ENCODE measurements around the gene RALBP1.
"Not testable (repeated sequence)": the region's sequence is repeated elsewhere in the genome, so short reads cannot be mapped to it uniquely, and the experiment has no call there.

Gene RALBP1

DNA sequence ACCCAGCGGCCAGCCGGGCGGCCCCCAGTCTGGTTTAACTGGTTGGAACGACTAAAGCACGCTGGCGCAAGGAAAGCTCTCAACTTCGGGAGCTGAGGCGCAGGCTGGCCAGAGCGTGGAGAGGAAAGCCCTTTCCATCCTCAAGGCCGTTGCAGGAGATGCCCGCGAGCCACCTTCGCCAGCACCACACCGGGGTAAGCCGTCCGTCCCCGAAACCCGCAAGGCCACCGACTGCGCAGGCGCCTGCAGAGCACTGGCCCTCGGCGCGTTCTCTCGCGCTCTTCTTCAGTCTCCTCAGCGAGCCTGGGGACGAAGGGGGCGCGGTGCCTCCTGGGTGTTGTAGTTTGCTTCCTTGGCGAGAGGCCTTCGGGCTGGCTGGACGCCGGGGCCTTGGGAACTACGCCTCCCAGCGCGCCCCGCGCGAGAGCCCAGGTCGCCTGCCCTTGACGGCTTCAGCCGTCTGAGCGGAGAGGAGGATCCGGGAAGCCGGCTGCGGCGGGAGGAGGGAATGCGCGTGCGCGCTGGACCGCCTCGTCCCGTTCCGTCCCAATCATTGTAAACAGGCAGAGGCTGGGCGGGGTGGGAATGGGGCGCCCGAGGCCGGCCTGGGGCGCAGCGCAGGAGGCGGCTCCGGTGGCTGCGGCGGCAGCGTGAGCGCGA is at the start of gene RALBP1:
TSS of gene RALBP1 (plus strand) at position 531 of the 660 bp plus-strand sequence. CDS start 37,533 bp downstream, outside the sequence.
- DNase-seq (ENCODE audit: low read depth): peak; percentile 99

DNA sequence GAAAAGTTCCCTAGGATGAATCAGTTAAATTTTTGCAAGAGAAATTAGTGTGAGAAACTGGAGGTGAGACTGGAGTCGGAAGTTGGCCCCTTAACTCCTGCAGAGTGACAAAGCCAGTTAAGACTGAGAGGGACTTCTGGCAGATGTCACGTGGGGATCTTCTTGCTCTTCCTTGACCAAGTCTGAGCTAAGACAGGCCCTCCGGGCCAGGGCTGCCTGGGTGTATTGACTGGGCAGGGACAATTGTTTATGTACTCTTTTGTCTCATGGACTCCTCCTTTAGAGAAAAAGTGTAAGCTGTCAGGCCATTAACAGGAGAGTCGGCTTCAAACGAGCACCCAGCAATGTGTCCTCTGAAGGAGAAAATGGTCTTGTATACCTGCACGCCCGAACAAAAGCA is 48.6 kb upstream of the RALBP1 start:
- no peak for DNase-seq (ENCODE audit: low read depth)

DNA sequence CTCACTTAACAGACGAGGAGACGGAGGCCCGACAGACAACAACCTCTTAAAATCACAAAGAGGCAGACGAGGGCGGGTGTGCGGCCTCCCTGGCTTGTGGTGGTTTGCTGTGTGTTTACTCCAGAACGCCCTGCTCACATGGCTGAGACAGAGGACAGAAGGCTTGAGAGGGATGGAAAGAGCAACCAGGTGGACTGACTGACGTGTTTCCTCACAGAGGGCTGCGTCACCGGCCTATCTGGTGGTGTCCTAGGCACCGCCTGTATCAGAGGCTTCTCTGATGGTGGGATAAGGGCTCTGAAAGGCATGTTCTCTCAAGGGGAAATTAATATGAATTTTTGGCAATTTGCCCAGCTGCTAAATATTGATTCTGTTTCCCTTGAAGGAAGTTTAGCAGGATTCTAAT is 47.0 kb upstream of the RALBP1 start:
- no peak for DNase-seq (ENCODE audit: low read depth)

DNA sequence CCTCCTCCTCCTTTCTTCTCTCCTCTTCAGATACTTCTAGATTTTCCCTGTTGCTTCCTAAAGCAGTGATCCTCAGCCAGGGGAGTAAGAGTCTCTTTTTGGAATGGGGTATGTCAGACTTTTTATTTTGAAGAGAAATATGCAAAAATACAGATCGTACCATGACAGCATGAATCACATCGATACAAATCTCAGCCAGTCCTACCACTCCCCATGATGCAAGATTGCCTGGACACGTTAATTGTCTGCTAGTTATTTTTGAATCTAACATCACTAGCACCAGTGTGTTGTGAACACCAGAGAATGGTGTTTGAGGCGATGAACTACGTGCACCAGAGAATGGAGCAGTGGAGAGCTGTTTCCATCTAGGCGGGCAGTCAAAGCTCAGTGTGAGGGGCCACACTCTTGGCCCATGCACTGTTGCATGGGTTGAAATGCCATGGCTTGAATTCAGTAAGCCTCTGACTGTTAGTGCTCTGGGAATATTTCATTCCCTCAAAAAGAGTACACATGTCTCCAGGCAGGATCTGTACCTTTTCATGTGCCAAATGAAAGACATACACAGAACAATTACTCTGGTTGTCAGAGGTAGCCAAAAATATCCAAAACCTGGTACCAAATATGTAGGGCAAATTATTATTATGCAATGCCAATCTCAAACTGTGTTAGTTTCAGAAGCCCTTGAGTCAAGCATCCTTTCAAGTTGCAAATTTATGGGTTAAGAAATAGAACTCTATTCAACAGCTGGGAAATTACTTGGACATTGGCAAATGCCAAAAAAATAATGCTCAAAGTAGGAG is 46.3 kb upstream of the RALBP1 start:
- no peak for DNase-seq (ENCODE audit: low read depth)

DNA sequence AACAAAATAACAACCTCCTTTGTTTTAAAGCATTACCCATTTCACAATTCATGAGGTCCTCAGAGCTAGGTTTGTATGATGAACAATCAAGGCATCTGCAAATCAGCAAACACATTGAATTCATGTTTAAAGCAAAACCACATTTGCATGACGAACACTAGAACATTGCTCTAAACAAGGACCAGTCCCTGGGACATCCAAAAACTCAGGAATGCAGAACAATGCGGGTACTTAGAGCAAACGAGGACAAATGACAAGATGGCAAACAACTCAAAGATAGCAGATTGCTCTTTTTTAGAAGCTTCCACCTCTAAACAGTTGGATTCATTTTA is 45.7 kb upstream of the RALBP1 start:
- DNase-seq (ENCODE audit: low read depth): no peak

DNA sequence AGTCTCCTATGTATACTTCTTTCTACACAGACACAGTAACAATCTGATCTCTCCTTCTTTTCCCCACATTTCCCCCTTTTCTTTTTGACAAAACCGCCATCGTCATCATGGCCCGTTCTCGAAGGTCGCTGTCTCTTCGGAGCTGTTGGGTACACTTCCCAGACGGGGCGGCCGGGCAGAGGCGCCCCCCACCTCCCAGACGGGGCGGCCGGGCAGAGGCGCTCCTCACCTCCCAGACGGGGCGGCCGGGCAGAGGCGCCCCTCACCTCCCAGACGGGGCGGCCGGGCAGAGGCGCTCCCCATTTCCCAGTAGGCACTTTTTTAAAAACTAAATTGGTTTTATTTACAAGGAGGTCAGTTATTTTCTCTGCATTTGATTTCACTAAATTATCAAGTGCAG is 45.0 kb upstream of the RALBP1 start:
- DNase-seq (ENCODE audit: low read depth): not testable (repeated sequence)

DNA sequence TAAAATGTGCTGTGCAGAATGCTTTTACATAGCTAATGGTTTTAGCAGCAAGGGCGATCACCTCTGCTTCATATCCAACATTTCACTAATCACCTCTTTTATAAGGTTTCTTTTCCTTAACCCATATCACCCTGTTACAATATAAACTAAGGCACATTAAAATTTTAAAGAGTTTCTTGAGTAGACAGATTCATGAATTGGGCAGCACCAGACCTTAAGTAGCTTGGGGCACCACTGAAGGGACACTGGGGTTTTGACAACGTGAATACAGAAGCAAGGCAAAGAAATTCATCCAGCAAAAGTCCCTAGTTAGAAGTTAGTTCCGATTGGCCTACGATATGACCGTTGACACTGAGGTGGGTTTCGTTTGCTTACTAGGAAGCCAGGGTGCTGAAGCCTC is 44.0 kb upstream of the RALBP1 start:
- DNase-seq (ENCODE audit: low read depth): no peak

DNA sequence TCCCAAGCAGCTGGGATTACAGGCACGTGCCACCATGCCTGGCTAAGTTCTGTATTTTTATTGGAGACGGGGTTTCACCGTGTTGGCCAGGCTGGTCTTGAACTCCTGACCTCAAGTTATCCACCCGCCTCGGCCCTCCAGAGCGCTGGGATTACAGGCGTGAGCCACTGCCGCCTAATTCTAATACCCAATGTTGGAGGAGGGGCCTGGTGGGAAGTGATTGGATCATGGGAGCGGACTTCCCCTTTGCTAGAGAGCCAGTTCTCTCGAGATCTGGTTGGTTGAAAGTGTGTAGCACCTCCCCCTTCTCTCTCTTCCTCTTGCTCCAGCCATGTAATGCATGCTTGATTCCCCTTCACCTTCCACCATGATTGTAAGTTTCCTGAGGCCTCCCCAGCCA is 42.2 kb upstream of the RALBP1 start:
- not testable (repeated sequence) for DNase-seq (ENCODE audit: low read depth)

DNA sequence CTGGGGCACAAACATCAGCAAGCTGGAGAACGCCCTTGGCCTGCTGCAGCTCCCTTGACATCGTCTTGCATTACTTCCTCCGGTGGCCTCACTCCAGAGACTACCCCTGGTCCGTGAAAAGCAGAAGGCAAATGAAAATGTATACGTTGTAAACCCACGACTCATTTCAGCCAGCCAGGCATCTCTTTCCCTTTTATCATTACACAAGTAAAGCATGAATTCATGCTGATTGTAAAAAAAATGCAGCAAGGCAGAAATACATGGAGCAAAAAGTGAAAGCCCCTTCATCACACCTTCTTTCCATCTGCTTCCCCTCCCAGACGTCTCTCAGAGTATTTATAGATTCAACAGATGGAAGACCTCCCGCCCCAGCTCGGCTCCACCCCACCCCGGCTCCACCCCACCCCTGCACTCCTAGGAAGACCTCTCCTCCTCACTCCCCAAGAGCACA is 41.6 kb upstream of the RALBP1 start:
- no peak for DNase-seq (ENCODE audit: low read depth)

DNA sequence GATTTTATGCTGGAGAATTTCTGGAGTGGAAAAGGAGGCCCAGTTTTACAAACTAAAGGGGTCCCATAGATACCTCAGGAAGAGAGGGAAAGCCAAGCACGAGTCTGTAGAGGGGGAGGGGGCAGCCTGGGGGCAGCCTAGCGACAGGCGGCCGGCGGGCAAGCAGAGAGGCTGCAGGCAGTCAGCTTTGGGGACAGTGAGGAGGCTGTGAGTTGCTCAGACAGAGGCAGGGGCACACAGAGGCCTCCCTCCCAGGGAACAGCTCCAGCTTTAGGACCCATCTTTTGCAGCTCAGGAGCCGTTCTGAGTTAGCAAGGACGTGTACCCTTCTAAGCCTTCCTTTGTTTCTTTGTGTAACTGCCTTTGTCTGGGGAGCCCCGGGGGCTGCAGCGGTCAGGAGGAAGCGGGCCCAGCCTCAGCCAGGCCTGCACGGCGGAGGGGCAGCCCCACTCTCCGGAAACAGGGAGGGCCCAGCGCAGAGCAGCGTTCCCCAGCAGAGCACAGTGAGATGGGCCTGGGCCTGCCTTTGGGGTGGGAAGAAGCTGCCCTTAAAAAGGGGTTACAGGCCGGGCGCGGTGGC is 41.1 kb upstream of the RALBP1 start:
- no peak for DNase-seq (ENCODE audit: low read depth)

DNA sequence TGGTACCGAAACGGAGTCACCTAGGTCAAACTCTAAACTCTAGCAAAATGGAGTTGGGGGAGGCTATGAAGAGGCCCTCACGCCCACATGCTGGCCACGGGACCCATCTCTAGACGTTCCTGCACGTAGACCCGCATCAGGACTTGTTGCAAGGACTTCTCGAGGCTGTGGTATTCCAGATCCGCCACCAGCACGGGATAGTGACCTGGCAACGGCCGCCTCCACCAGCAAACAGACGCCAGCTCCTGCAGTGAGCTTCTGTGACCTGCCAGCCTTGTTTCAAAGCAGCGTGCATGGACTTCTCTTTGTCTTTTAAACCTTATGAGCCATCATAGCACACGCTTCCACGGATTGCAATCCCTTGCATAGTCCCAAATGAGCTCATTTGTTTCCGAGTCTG is 40.3 kb upstream of the RALBP1 start:
- DNase-seq (ENCODE audit: low read depth): no peak

DNA sequence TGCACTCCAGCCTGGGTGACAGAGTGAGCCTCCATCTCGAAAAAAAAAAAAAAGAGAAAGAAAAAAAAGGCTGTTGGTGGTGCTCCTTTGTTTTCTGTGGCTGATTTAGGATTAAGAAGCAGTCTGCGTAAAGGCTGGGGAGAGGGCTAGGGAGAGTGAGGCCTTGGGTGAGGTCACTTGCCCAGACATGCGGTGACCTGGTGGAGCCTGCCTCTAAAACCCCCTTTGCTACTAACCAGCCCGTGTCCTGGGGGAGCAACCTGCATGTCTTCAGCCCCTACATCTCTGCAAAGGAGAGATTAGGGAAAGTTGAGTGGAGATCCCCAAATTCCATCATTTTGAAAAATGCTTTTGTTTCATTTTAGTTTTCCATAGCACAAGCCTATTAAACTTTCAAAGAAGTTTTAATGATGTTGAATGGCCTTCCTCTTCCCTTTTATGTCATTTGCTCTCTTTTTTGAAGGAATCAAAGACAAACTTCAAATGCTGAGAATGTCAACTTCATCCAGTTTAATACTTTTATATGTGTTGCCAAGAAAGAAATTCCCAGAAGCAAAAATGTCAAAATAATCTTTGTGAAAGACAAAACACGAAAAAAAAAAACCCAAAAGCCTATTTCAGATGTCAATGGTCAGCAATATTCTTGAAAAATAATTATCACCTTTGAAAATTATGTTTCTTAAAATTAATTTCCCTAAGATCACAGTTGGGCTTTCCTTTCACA is 38.9 kb upstream of the RALBP1 start:
- DNase-seq (ENCODE audit: low read depth): no peak

DNA sequence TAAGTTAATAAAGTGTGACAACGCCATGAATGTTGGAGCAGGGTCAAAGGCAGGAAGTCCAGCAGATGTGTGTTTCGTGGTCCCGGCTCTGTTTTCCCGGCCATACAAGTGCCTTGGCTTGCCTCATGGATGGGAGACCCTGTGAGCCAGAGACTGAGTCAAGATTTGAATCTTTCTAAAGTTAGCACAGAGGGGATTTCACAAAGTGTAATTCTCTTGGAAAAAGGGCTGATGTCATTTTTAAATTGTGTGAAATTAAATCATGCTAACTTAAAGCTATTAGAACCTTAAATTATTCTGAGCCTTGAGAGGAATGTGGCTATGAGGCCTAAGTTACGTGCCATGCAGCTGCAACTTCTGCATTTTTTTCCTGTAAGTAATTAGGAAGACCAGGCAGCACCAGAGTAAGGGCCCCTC is 38.3 kb upstream of the RALBP1 start:
- no peak for DNase-seq (ENCODE audit: low read depth)

DNA sequence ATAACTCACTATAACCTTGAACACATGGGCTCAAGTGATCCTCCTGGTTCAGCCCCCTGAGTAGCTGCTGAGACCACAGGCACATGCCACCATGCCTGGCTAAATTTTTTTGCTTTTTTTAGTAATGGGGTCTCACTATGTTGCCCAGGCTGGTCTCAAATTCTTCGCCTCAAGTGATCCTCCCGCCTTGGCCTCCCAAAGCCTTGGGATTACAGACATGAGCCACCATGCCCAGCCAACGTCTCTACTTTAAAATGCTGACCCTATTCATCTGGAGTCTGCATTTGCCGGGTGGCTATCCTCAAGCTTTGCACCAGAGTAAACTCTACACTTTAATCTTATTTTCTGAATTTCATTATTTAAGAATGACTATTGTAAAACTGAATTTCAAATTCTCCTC is 37.6 kb upstream of the RALBP1 start:
- no peak for DNase-seq (ENCODE audit: low read depth)

DNA sequence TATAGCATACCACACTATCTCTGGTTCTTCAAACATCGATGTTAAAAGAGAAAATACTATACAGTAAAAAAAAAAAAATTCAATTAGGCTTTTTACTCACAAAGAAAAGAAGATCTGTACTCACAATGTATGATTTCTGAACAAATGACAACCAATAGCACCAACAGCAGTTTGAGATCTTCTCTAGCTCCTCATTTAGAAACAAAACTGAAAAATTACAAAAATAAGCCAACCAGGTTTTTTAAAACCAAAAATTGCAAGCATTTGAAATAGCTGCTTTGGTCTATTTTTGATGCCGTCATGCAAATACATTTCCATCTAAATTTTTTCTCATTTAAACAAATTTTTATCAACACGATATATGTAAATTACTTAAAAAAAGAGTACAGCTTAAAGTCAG is 34.3 kb upstream of the RALBP1 start:
- no peak for DNase-seq (ENCODE audit: low read depth)

DNA sequence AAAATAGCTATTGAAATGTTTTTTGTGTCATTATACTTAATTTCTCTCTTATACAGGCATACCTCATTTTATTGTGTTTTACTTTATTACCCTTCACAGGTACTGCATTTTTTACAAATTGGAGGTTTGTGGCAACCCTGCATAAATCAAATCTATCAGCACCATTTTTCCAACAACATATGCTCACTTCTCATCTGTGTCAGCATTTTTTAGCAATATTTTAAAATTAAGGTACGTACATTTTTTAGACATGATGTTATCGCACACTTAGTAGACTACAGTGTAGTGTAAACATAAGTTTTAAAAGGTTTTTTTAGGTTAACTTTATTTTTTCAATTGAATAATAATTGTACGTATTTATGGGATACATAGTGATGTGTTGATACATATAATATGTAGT is 30.8 kb upstream of the RALBP1 start:
- DNase-seq (ENCODE audit: low read depth): no peak

DNA sequence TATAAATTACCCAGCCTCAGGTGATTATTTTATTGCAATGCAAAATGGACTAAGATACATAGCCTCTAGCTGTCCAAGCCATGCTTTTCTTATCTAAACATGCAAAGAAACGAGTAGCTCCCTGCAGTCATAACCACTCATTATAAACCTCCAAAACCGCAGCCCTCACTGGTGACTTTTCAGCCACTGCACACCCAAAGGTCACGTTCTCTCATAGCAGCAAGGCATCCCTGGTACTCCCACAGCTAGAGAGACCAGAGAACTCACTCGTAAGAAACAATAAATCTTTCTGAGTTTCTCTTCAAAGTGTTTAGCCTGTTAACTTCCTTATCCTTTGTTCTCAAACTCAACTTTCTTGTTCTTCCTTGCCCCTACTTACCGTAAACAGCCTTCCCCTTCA is 28.5 kb upstream of the RALBP1 start:
- no peak for DNase-seq (ENCODE audit: low read depth)

DNA sequence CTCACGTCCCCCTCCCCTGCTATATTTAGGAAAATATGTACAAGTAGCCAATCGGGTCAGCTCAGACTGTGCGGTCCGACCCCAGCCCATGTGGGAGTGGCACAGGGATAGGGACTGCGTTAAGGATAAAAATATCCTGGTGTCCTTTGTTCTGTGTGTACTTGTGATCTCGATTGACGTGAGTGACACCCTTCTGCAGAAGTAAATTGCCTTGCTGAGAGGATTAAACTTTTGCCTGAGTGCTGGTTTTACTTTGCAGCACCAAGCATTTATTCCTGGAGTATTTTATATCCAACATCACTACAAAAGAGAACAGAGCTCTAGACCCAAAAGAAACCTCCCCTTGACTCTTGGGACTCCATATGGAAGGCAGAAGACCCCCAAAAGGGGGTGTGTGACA is 28.0 kb upstream of the RALBP1 start:
- DNase-seq (ENCODE audit: low read depth): no peak

DNA sequence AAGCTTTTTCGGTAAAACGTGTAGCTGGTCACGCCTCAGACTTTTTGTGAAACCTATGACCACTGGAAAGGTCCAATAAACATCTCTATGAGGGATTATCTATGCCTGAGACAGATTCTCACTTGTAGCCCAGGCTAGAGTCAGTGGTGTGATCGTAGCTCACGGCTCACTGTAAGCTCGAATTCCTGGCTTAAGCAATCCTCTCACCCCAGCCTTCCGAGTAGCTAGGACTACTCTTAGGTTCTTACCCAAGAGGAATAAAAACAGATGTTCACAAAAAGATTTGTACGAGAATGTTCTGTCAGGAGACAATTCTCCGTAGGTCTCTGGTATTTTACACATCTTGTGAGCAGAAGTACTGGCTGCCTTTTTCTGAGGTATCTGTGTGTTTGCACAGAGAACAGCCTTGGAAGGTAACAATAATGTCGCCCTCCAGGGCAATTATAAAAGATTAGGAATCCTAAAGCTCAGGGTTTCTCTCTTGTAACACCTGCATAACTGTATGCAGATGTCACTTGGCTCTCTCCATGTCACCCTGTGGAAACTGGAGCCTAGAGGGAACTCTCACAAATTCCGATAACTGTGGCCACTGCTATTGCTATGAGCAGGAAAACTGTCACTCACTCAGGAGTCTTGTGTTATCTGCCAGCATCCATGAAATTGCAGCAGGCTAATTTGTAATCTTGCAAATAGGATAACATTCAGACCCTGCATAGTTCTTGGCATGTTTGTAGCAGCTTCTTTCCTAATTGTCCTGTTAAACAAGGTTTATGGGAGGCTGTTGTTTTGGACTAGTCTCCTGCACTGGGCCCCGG is 25.5 kb upstream of the RALBP1 start:
- no peak for DNase-seq (ENCODE audit: low read depth)

DNA sequence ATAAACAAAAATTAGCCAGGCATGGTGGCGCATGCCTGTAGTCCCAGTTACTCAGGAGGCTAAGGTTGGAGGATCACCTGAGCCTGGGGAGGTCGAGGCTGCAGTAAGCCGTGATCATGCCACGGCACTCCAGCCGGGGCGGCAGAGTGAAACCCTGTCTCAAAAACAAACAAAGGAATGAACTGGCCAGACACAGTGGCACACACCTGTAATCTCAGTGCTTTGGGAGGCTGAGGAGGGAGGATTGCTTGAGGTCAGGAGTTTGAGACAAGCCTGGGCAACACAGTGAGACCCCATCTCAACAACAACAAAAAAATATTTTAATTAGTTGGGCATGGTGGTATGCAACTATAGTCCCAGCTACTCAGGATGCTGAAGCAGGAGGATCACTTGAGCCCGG is 24.4 kb upstream of the RALBP1 start:
- DNase-seq (ENCODE audit: low read depth): not testable (repeated sequence)

DNA sequence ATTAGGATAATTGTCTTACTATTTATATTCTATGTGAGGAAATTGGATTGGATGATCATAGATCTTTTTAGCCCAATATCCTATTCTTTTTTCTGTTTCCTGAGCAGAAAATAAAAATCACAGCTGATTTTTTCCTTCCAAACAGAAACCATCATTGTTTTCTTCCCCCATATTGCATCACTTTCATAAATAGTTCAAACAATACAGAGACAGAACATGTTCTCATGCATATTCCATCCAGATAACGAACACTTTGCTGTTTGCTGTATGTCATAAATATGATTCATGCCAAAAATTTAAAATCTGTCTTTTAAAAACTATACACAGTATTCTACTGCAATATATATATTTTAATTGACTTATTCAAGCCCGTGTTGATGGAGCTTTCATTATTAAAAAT is 22.0 kb upstream of the RALBP1 start:
- DNase-seq (ENCODE audit: low read depth): no peak
